SU-DHL-6 (cell line): ENCODE results near the gene LRCH3.

Experiments
- CTCF ChIP-seq: fragments of 200-600 bp; sonication (generic); IDR thresholded peaks from one replicate; pipeline ENCODE4 v1.5.1; 2017; ENCODE audit warnings: antibody characterized with exemption, mild to moderate bottlenecking, low read length, moderate library complexity; ENCODE audit not compliant: insufficient read depth, poor library complexity, severe bottlenecking
- EZH2phosphoT487 ChIP-seq: fragments of 200-600 bp; sonication (generic), shearing (Covaris generic); conservative IDR thresholded peaks from 2 replicates; pipeline ENCODE4 v1.6.1; 2018; ENCODE audit warnings: mild to moderate bottlenecking, antibody characterized with exemption, low read length, moderate library complexity, mixed read lengths

- TF ChIP-seq CTCF (no peak), EZH2phosphoT487 (no peak)
These were observed 7.8 kb downstream of the LRCH3 start for GRCh38 chr3:197798863-197799262.
